IMR-90 (cell line): ENCODE results near the gene UNKL. TPM values are rescaled to one million over a fixed set of nuclear protein-coding genes. Genes with fewer than 3 reads are reported as not detected.

ENCODE experiments used
- ATAC-seq: fragments of 200-7000 bp; cut with Tn5 transposase; 2 replicates; pipeline ENCODE4 v1.9.1; 2020; ENCODE audit warnings: low read depth, mild to moderate bottlenecking, moderate library complexity
- BruUV-seq: library from RNA; stranded (reverse); fragments of 400-500 nt; replicated peaks from 2 replicates; lab custom pipeline; 2021; lab: Mats Ljungman, UMichigan
- CTCF ChIA-PET: fragments of 300-600 bp; formaldehyde crosslinking; extraction: SDS; loops from one replicate; lab custom pipeline; 2021; ENCODE audit warnings: antibody characterized with exemption; lab: Yijun Ruan, JAX
- POLR2A ChIA-PET: fragments of 300-600 bp; sonication (Branson Sonifier 250); formaldehyde crosslinking; loops from one replicate; lab custom pipeline; 2022; ENCODE audit warnings: antibody characterized with exemption; ENCODE audit not compliant: unreplicated experiment; lab: Charles Lee
- DNase-seq: peaks from one replicate; pipeline ENCODE4 v3.0.0; 2013
- H2AFZ ChIP-seq: replicated peaks from 2 replicates; pipeline ENCODE3; 2013; ENCODE audit warnings: low read length, mild to moderate bottlenecking; ENCODE audit not compliant: poor library complexity
- H2AK5ac ChIP-seq: 2 replicates; pipeline ENCODE4 v1.6.1; 2013; ENCODE audit warnings: low read depth, low read length, inconsistent platforms
- H2AK9ac ChIP-seq: replicated peaks from 2 replicates; pipeline ENCODE3; 2013; ENCODE audit warnings: mild to moderate bottlenecking, low read depth, low read length, moderate library complexity; ENCODE audit not compliant: poor library complexity
- H2BK120ac ChIP-seq: 2 replicates; pipeline ENCODE4 v1.6.1; 2013; ENCODE audit warnings: low read depth, low read length, inconsistent platforms
- H2BK15ac ChIP-seq: 3 replicates; pipeline ENCODE4 v1.6.1; 2013; ENCODE audit warnings: low read depth, low read length, inconsistent platforms
- H2BK20ac ChIP-seq: 2 replicates; pipeline ENCODE4 v1.6.1; 2013; ENCODE audit warnings: low read depth, mild to moderate bottlenecking, inconsistent platforms, low read length, moderate library complexity
- H2BK5ac ChIP-seq: 2 replicates; pipeline ENCODE4 v1.6.1; 2013; ENCODE audit warnings: mild to moderate bottlenecking, low read depth, low read length, inconsistent platforms; ENCODE audit not compliant: poor library complexity, severe bottlenecking
- H3K14ac ChIP-seq: replicated peaks from 2 replicates; pipeline ENCODE4 v1.6.1; 2013; ENCODE audit warnings: low read depth, low read length, inconsistent platforms
- H3K18ac ChIP-seq: 2 replicates; pipeline ENCODE4 v1.6.1; 2013; ENCODE audit warnings: low read depth, low read length, control low read depth
- H3K23ac ChIP-seq: 2 replicates; pipeline ENCODE4 v1.6.1; 2013; ENCODE audit warnings: low read depth, low read length, inconsistent platforms
- H3K27ac ChIP-seq: 2 replicates; pipeline ENCODE4 v1.5.1; 2013; ENCODE audit warnings: mild to moderate bottlenecking, control low read depth, low read length; ENCODE audit not compliant: insufficient read depth
- H3K27me3 ChIP-seq: 2 replicates; pipeline ENCODE4 v1.6.1; 2013; ENCODE audit warnings: low read length; ENCODE audit not compliant: control insufficient read depth, insufficient read depth
- H3K36me3 ChIP-seq: 2 replicates; pipeline ENCODE4 v1.6.1; 2013; ENCODE audit warnings: low read length, mixed read lengths; ENCODE audit not compliant: control insufficient read depth, insufficient read depth
- H3K4ac ChIP-seq: 2 replicates; pipeline ENCODE4 v1.6.1; 2013; ENCODE audit warnings: low read depth, low read length, inconsistent platforms
- H3K4me1 ChIP-seq: 2 replicates; pipeline ENCODE4 v1.6.1; 2013; ENCODE audit warnings: low read length, mixed read lengths; ENCODE audit not compliant: control insufficient read depth, insufficient read depth
- H3K4me2 ChIP-seq: 2 replicates; pipeline ENCODE4 v1.6.1; 2013; ENCODE audit warnings: low read depth, mild to moderate bottlenecking, control low read depth, low read length, moderate library complexity
- H3K4me3 ChIP-seq: 2 replicates; pipeline ENCODE4 v1.5.1; 2013; ENCODE audit warnings: low read depth, mild to moderate bottlenecking, control low read depth, low read length, moderate library complexity; ENCODE audit not compliant: insufficient read depth
- H3K56ac ChIP-seq: 2 replicates; pipeline ENCODE4 v1.6.1; 2013; ENCODE audit warnings: low read length, inconsistent platforms; ENCODE audit not compliant: insufficient read depth; ENCODE audit errors: extremely low read depth
- H3K79me1 ChIP-seq, 2 experiments: 2 replicates each; pipeline ENCODE4 v1.6.1; 2013; ENCODE audit warnings: low read length in 2 of 2, inconsistent platforms in 1 of 2, low read depth in 1 of 2
- H3K9ac ChIP-seq: 2 replicates; pipeline ENCODE4 v1.6.1; 2013; ENCODE audit warnings: low read depth, low read length, control low read depth
- H3K9me1 ChIP-seq: 2 replicates; pipeline ENCODE4 v1.6.1; 2013; ENCODE audit warnings: low read length, inconsistent platforms; ENCODE audit not compliant: insufficient read depth
- H3K9me3 ChIP-seq: 2 replicates; pipeline ENCODE4 v1.6.1; 2013; ENCODE audit warnings: low read length; ENCODE audit not compliant: control insufficient read depth, insufficient read depth
- H4K20me1 ChIP-seq: 2 replicates; pipeline ENCODE4 v1.6.1; 2013; ENCODE audit warnings: low read length, inconsistent platforms; ENCODE audit not compliant: insufficient read depth
- H4K5ac ChIP-seq: 2 replicates; pipeline ENCODE4 v1.6.1; 2013; ENCODE audit warnings: mild to moderate bottlenecking, low read depth, low read length, control low read depth
- H4K8ac ChIP-seq, 2 experiments: 2 replicates each; pipeline ENCODE4 v1.6.1; 2013; ENCODE audit warnings: low read depth in 2 of 2, low read length in 2 of 2, control low read depth in 1 of 2, inconsistent platforms in 1 of 2
- H4K91ac ChIP-seq: 2 replicates; pipeline ENCODE4 v1.6.1; 2013; ENCODE audit warnings: low read depth, low read length, inconsistent platforms; ENCODE audit not compliant: insufficient read depth
- BHLHE40 ChIP-seq: fragments of 150-350 bp; IDR thresholded peaks from 2 replicates; pipeline ENCODE4 v1.6.1; 2016; ENCODE audit warnings: mild to moderate bottlenecking, low read depth, low read length
- MAFK ChIP-seq: IDR thresholded peaks from 2 replicates; pipeline ENCODE4 v1.6.1; 2012; ENCODE audit warnings: low read depth, low read length, improper control_type of control experiment
- MAZ ChIP-seq: IDR thresholded peaks from 2 replicates; pipeline ENCODE4 v1.6.1; 2012; ENCODE audit warnings: low read depth, mild to moderate bottlenecking, low read length, improper control_type of control experiment, moderate library complexity, borderline replicate concordance
- MXI1 ChIP-seq: IDR thresholded peaks from 2 replicates; pipeline ENCODE4 v1.6.1; 2012; ENCODE audit warnings: low read depth, mild to moderate bottlenecking, low read length, moderate library complexity, borderline replicate concordance
- RAD21 ChIP-seq: IDR thresholded peaks from 2 replicates; pipeline ENCODE4 v1.6.1; 2012; ENCODE audit warnings: low read length, improper control_type of control experiment
- RFX5 ChIP-seq: IDR thresholded peaks from 2 replicates; pipeline ENCODE4 v1.8.0; 2012; ENCODE audit warnings: low read depth, mild to moderate bottlenecking, low read length, moderate library complexity
- WGBS, 2 experiments: methylation state at CpG; one replicate each; pipeline versions ENCODE4 v1.1.5 to v1.1.7; 2013; ENCODE audit warnings: missing lambda C conversion rate in 2 of 2; ENCODE audit not compliant: insufficient read length in 1 of 2; ENCODE audit errors: extremely low coverage in 2 of 2; 5-methylcytosine and 5-hydroxymethylcytosine counted together
- dilution Hi-C: fragments of 300-500 bp; cut with HindIII; formaldehyde crosslinking; loops from one replicate; pipeline ENCODE4 v1.14.3; 2018; ENCODE audit warnings: low sequenced_read_pairs; ENCODE audit not compliant: unreplicated experiment
- in situ Hi-C: fragments of 300-500 bp; cut with MboI; formaldehyde crosslinking; loops from 3 replicates; pipeline ENCODE4 v1.14.3; 2019; ENCODE audit warnings: low sequenced_read_pairs, inconsistent platforms, mixed read lengths
- intact Hi-C: fragments of 100-400 bp; cut with micrococcal nuclease; formaldehyde crosslinking; loops from 2 replicates; pipeline ENCODE4 v1.10.0; 2022
- polyA plus RNA-seq, 3 experiments: library from polyadenylated mRNA; depleted of rRNA; stranded (reverse); fragments of >200 nt; gene quantifications; 2 replicates each; pipeline ENCODE4 v1.2.3, GENCODE V29; 2012; ENCODE audit warnings: low replicate concordance in 1 of 3
- total RNA-seq: library from RNA; depleted of rRNA; stranded (reverse); fragments of >200 nt; gene quantifications from 2 replicates; pipeline ENCODE4 v1.2.3, GENCODE V29; 2012

The UNKL gene
- total and polyA plus RNA-seq, 2 of the 4 experiments (the other 2 are of a cell fraction): 4.1 to 13.3 TPM

DNA sequence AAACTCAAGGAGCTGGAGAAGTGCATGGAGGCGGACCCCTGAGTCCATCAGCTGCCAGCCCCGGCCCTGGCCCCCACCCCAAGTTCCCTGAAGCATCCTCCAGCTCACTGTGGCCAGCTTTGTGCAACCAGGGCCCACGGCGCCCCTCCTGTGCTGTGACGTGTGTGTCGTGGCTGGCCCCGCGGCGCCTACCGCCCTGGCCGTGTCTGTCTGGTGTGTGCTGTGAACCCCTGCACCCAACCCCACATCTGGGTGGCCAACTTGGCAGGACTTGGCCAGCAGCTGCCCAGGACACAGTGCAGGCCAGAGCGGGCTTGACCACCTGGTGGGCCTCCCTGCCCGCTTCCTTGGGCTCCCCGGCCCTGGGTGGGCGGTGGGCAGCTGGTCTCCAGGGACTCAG, 66.1 kb downstream of the UNKL start:
- intact Hi-C loops: no loop called here
- H3K4me1 ChIP-seq: peaks cover 9% of the 10 kb centered on the region
- in situ Hi-C loops: no loop called here
- no peak overlapping the region for H2AK9ac ChIP-seq
- 95% methylated on average over 7 of the region's 15 CpGs; no CpG with 5 or more reads in 1 of the 2 experiments for WGBS, 2 experiments
- H3K9me3 ChIP-seq: no peaks in the 10 kb centered on the region
- ChIA-PET CTCF (no interaction called here), POLR2A (no interaction called here)
- H3K4me3 ChIP-seq: no peak overlapping the region
- no peak overlapping the region for H4K8ac ChIP-seq
- H3K36me3 ChIP-seq: peaks cover 25% of the 10 kb centered on the region
- H3K56ac ChIP-seq: no peak overlapping the region
- H2AFZ ChIP-seq: no peak overlapping the region
- H2BK15ac ChIP-seq: no peak overlapping the region
- no peak overlapping the region for H2BK5ac ChIP-seq
- DNase-seq (no peak), ATAC-seq (no peak)
- peaks cover 18 to 39% of the 10 kb centered on the region in 2 experiments for H3K79me1 ChIP-seq
- no peaks in the 10 kb centered on the region for H3K27me3 ChIP-seq
- H3K9me1 ChIP-seq: no peaks in the 10 kb centered on the region
- no peak overlapping the region for H2AK5ac ChIP-seq
- H4K91ac ChIP-seq: no peak overlapping the region
- H3K18ac ChIP-seq: no peak overlapping the region
- H4K5ac ChIP-seq: no peak overlapping the region
- peaks cover 4% of the 10 kb centered on the region; the same call in 1 of the 2 replicates for H4K20me1 ChIP-seq
- H3K23ac ChIP-seq: no peak overlapping the region
- no peak overlapping the region for H3K14ac ChIP-seq
- H3K9ac ChIP-seq: no peak overlapping the region
- no peak overlapping the region for H3K4ac ChIP-seq
- H3K27ac ChIP-seq: no peak overlapping the region
- H3K4me2 ChIP-seq: no peak overlapping the region
- dilution Hi-C loops: no loop called here
- no peak overlapping the region for H2BK120ac ChIP-seq
- BruUV-seq: no TSS peak
- H2BK20ac ChIP-seq: no peak overlapping the region
- TF ChIP-seq RAD21: no peak
- no peak for TF ChIP-seq MAZ
- TF ChIP-seq MAFK: no peak
- no peak for TF ChIP-seq MXI1
- TF ChIP-seq RFX5: no peak
- TF ChIP-seq BHLHE40: no peak
